OCI-LY1 (cell line): ENCODE results near the gene RGS14.

Experiments used
- H2AFZ ChIP-seq: fragments of 200-600 bp; sonication (generic), shearing (Covaris generic); 2 replicates; pipeline ENCODE4 v1.6.0; 2014; ENCODE audit warnings: antibody characterized with exemption, mild to moderate bottlenecking, low read length
- H3F3A ChIP-seq: fragments of 200-600 bp; sonication (generic), shearing (Covaris generic); 2 replicates; pipeline ENCODE4 v1.6.0; 2014; ENCODE audit warnings: mild to moderate bottlenecking, antibody characterized with exemption, low read length, moderate library complexity; ENCODE audit not compliant: insufficient read depth
- H3K27ac ChIP-seq: fragments of 200-600 bp; sonication (generic); 2 replicates; pipeline ENCODE4 v1.5.1; 2014; ENCODE audit warnings: low read length, mixed run types, mild to moderate bottlenecking, low read depth; ENCODE audit not compliant: poor library complexity, severe bottlenecking
- H3K27me3 ChIP-seq: fragments of 200-600 bp; sonication (generic); 2 replicates; pipeline ENCODE4 v1.6.0; 2014; ENCODE audit warnings: antibody characterized with exemption, mild to moderate bottlenecking, low read length, moderate library complexity; ENCODE audit not compliant: insufficient read depth
- H3K36me3 ChIP-seq: fragments of 200-600 bp; sonication (generic); 2 replicates; pipeline ENCODE4 v1.6.1; 2014; ENCODE audit warnings: mild to moderate bottlenecking, antibody characterized with exemption, low read length, moderate library complexity, mixed read lengths; ENCODE audit not compliant: insufficient read depth
- H3K4me1 ChIP-seq: fragments of 200-600 bp; sonication (generic); 2 replicates; pipeline ENCODE4 v1.5.1; 2014; ENCODE audit warnings: mild to moderate bottlenecking, low read length, moderate library complexity; ENCODE audit not compliant: insufficient read depth, severe bottlenecking
- H3K4me2 ChIP-seq: fragments of 200-600 bp; sonication (generic), shearing (Covaris generic); 2 replicates; pipeline ENCODE4 v1.6.1; 2014; ENCODE audit warnings: low read length
- H3K4me3 ChIP-seq: fragments of 200-600 bp; sonication (generic); 2 replicates; pipeline ENCODE4 v1.5.1; 2014; ENCODE audit warnings: low read length, low read depth, mild to moderate bottlenecking, mixed read lengths; ENCODE audit not compliant: poor library complexity, severe bottlenecking
- H3K79me2 ChIP-seq: fragments of 200-600 bp; shearing (Covaris generic); 2 replicates; pipeline ENCODE4 v1.6.1; 2016; ENCODE audit warnings: mixed run types, low read length, mixed read lengths; ENCODE audit not compliant: insufficient read depth
- H3K9ac ChIP-seq: fragments of 200-600 bp; sonication (generic), shearing (Covaris generic); 2 replicates; pipeline ENCODE4 v1.6.1; 2014; ENCODE audit warnings: mild to moderate bottlenecking, low read length, mixed read lengths
- H3K9me2 ChIP-seq: fragments of 200-600 bp; sonication (generic), shearing (Covaris generic); 2 replicates; pipeline ENCODE4 v1.6.1; 2014; ENCODE audit warnings: low read depth, mild to moderate bottlenecking, low read length, mixed read lengths
- H3K9me3 ChIP-seq: fragments of 200-600 bp; shearing (Covaris generic); 2 replicates; pipeline ENCODE4 v1.6.1; 2014; ENCODE audit warnings: low read length, mixed read lengths
- H4K20me1 ChIP-seq: fragments of 200-600 bp; sonication (generic), shearing (Covaris generic); 2 replicates; pipeline ENCODE4 v1.6.0; 2016; ENCODE audit warnings: mild to moderate bottlenecking, low read length; ENCODE audit not compliant: insufficient read depth
- CTCF ChIP-seq: fragments of 200-600 bp; sonication (generic), shearing (Covaris generic); IDR thresholded peaks from 2 replicates; pipeline ENCODE4 v1.5.1; 2017; ENCODE audit warnings: mild to moderate bottlenecking, antibody characterized with exemption, low read length, moderate library complexity, mixed read lengths
- EZH2 ChIP-seq: fragments of 200-600 bp; sonication (generic), shearing (Covaris generic); IDR thresholded peaks from 2 replicates; pipeline ENCODE4 v1.8.0; 2017; ENCODE audit warnings: borderline replicate concordance, mixed run types, mild to moderate bottlenecking, antibody characterized with exemption, low read length, moderate library complexity, mixed read lengths

RGS14 gene

GRCh38 chr5:177362292-177362609 is 4.5 kb downstream of the RGS14 start:
- no peaks in the 10 kb centered on the region for H4K20me1 ChIP-seq
- peak overlapping the region; percentile 80 for H3K4me2 ChIP-seq
- peaks cover 61% of the 10 kb centered on the region for H3K4me1 ChIP-seq
- H3K9me3 ChIP-seq, result no peaks in the 10 kb centered on the region
- no peak for TF ChIP-seq CTCF
- TF ChIP-seq EZH2, result no peak
- no peak overlapping the region for H2AFZ ChIP-seq
- H3K27me3 ChIP-seq, result no peaks in the 10 kb centered on the region
- 0 out of 2 replicates have a peak, but pooled peaks cover under 1% of the 10 kb centered on the region for H3K36me3 ChIP-seq
- H3K27ac ChIP-seq, result peak overlapping the region; percentile 90
- peak overlapping the region; percentile 69; the same call in 1 of the 2 replicates for H3K9ac ChIP-seq
- H3K79me2 ChIP-seq, result no peaks in the 10 kb centered on the region
- no peaks in the 10 kb centered on the region for H3K9me2 ChIP-seq
- no peaks in the 10 kb centered on the region for H3F3A ChIP-seq
- peak overlapping the region; percentile 63 for H3K4me3 ChIP-seq

- no peaks in the 10 kb centered on the region for H3K9me2 ChIP-seq
- no peaks in the 10 kb centered on the region for H3F3A ChIP-seq
- peak overlapping the region; percentile 80 for H3K4me2 ChIP-seq
- H3K9me3 ChIP-seq, result no peaks in the 10 kb centered on the region
- H4K20me1 ChIP-seq, result no peaks in the 10 kb centered on the region
- peak overlapping the region; percentile 69 for H3K9ac ChIP-seq
- no peaks in the 10 kb centered on the region for H3K79me2 ChIP-seq
- peak overlapping the region; percentile 63 for H3K4me3 ChIP-seq
- peak overlapping the region; percentile 90 for H3K27ac ChIP-seq
- no peaks in the 10 kb centered on the region for H3K27me3 ChIP-seq
- no peak overlapping the region for H2AFZ ChIP-seq
- H3K4me1 ChIP-seq, result peaks cover 57% of the 10 kb centered on the region
- peaks cover 5% of the 10 kb centered on the region for H3K36me3 ChIP-seq
- TF ChIP-seq EZH2 (no peak), CTCF (no peak)
Measured at GRCh38 chr5:177362610-177363507, 5.1 kb downstream of the RGS14 start.

- H3K36me3 ChIP-seq, result peaks cover 12% of the 10 kb centered on the region
- no peaks in the 10 kb centered on the region for H4K20me1 ChIP-seq
- H3K79me2 ChIP-seq, result no peaks in the 10 kb centered on the region
- peak overlapping the region; percentile 80 for H3K4me2 ChIP-seq
- H3K27me3 ChIP-seq, result no peaks in the 10 kb centered on the region
- TF ChIP-seq CTCF (no peak), EZH2 (no peak)
- peaks cover 52% of the 10 kb centered on the region for H3K4me1 ChIP-seq
- H3K27ac ChIP-seq, result peak overlapping the region; percentile 29
- H3K4me3 ChIP-seq, result peak overlapping the region; percentile 63
- H3K9me2 ChIP-seq, result no peaks in the 10 kb centered on the region
- H2AFZ ChIP-seq, result no peak overlapping the region
- H3K9ac ChIP-seq, result peak overlapping the region; percentile 69; the same call in 1 of the 2 replicates
- H3K9me3 ChIP-seq, result no peaks in the 10 kb centered on the region
- no peaks in the 10 kb centered on the region for H3F3A ChIP-seq
Measured at GRCh38 chr5:177363565-177363964, 5.8 kb downstream of the RGS14 start.
